GM12891 (cell line): ENCODE data around the gene HNMT.

Experiments
- PAX5 ChIP-seq: IDR thresholded peaks from 2 replicates; pipeline ENCODE4 v1.6.1; 2011; ENCODE audit warnings: low read length, moderate library complexity, mild to moderate bottlenecking; ENCODE audit not compliant: insufficient read depth, severe bottlenecking
- POLR2A ChIP-seq: IDR thresholded peaks from 2 replicates; pipeline ENCODE4 v1.6.1; 2011; ENCODE audit warnings: low read depth, low read length, control low read depth
- POLR2AphosphoS5 ChIP-seq: IDR thresholded peaks from 2 replicates; pipeline ENCODE4 v1.6.1; 2011; ENCODE audit warnings: low read depth, low read length, control low read depth
- TAF1 ChIP-seq: IDR thresholded peaks from 2 replicates; pipeline ENCODE4 v1.6.1; 2011; ENCODE audit warnings: low read depth, low read length, control low read depth

GRCh38 chr2:138032334-138032733 lies 68.1 kb downstream of the HNMT start:
- TF ChIP-seq TAF1: no peak
- no peak for TF ChIP-seq POLR2A
- TF ChIP-seq POLR2AphosphoS5: no peak
- TF ChIP-seq PAX5: no peak
